HCT116 (cell line): Measurements from ENCODE around the gene CNTNAP2. TPM values are rescaled to one million over a fixed set of nuclear protein-coding genes. Genes with fewer than 3 reads are reported as not detected.

Experiments
- ATAC-seq: fragments of 200-7000 bp; cut with Tn5 transposase; 2 replicates; pipeline ENCODE4 v1.9.1; 2020; ENCODE audit warnings: mild to moderate bottlenecking, moderate library complexity
- BruUV-seq: library from RNA; stranded (reverse); fragments of 400-500 nt; replicated peaks from 2 replicates; lab custom pipeline; 2021; lab: Mats Ljungman, UMichigan
- CTCF ChIA-PET: fragments of 300-600 bp; sonication (Branson Sonifier 250); formaldehyde crosslinking; loops from one replicate; lab custom pipeline; 2021; ENCODE audit warnings: antibody characterized with exemption; lab: Charles Lee
- POLR2A ChIA-PET: fragments of 300-600, 350-600 bp; sonication (Branson Sonifier 250); formaldehyde crosslinking; loops from one replicate; lab custom pipeline; 2021; ENCODE audit warnings: antibody characterized with exemption; lab: Charles Lee
- RAD21 ChIA-PET, 2 experiments: fragments of 300-600 bp; sonication (Branson Sonifier 250); formaldehyde crosslinking; loops; one replicate each; lab custom pipeline; 2023; ENCODE audit warnings: low total read pairs in 2 of 2; ENCODE audit not compliant: uncharacterized antibody in 2 of 2, unreplicated experiment in 2 of 2, low non-redundant PET in 1 of 2; lab: Charles Lee
- DNase-seq: peaks from one replicate; pipeline ENCODE4 v3.0.0-alpha.2; 2010; ENCODE audit warnings: low read depth, low spot score
- H2AFZ ChIP-seq: fragments of 200-600 bp; shearing (Covaris generic), sonication (generic); 2 replicates; pipeline ENCODE4 v1.6.1; 2017; ENCODE audit warnings: low read depth, mixed run types, mixed read lengths, antibody characterized with exemption, low read length; ENCODE audit not compliant: poor library complexity, severe bottlenecking
- H3K27ac ChIP-seq: 2 replicates; pipeline ENCODE4 v1.5.1; 2012; ENCODE audit warnings: low read depth, low read length
- H3K27me3 ChIP-seq: fragments of 200-600 bp; sonication (generic); 2 replicates; pipeline ENCODE4 v1.6.1; 2016; ENCODE audit warnings: mixed run types, low read length, mixed read lengths; ENCODE audit not compliant: insufficient read depth
- H3K36me3 ChIP-seq, 2 experiments: fragments of 200-500 bp in 1 of 2; fragments of 200-600 bp in 1 of 2; sonication (Bioruptor generic) in 1 of 2; sonication (generic) in 1 of 2; 2 replicates each; pipeline versions ENCODE4 v1.5.1 to v1.6.1; 2014 to 2016; ENCODE audit warnings: low read length in 2 of 2, inconsistent platforms in 1 of 2, mixed read lengths in 1 of 2, mixed run types in 1 of 2; ENCODE audit not compliant: insufficient read depth in 2 of 2, control insufficient read depth in 1 of 2
- H3K4me1 ChIP-seq, 2 experiments: fragments of 200-600 bp in 1 of 2; sonication (generic) in 1 of 2; 2 replicates each; pipeline versions ENCODE4 v1.5.1 to v1.6.1; 2012 to 2017; ENCODE audit warnings: low read length in 2 of 2, inconsistent platforms in 1 of 2, mild to moderate bottlenecking in 1 of 2, mixed read lengths in 1 of 2, mixed run types in 1 of 2, moderate library complexity in 1 of 2; ENCODE audit not compliant: insufficient read depth in 2 of 2, control insufficient read depth in 1 of 2
- H3K4me2 ChIP-seq: fragments of 200-600 bp; sonication (generic); 2 replicates; pipeline ENCODE4 v1.6.1; 2017; ENCODE audit warnings: mixed run types, low read length, mixed read lengths
- H3K4me3 ChIP-seq, 2 experiments: fragments of 200-600 bp in 1 of 2; sonication (generic) in 1 of 2; replicated peaks in 1 of 2; 2 replicates each; pipeline ENCODE4 v1.5.1; 2011 to 2016; ENCODE audit warnings: low read length in 2 of 2, control low read depth in 1 of 2, low read depth in 1 of 2, mild to moderate bottlenecking in 1 of 2, mixed read lengths in 1 of 2, mixed run types in 1 of 2
- H3K79me2 ChIP-seq: fragments of 200-600 bp; sonication (generic); 2 replicates; pipeline ENCODE4 v1.6.1; 2017; ENCODE audit warnings: mild to moderate bottlenecking, mixed run types, low read length, moderate library complexity, mixed read lengths; ENCODE audit not compliant: insufficient read depth
- H3K9ac ChIP-seq: fragments of 200-600 bp; sonication (generic); 2 replicates; pipeline ENCODE4 v1.6.1; 2016; ENCODE audit warnings: low read length, mixed read lengths
- H3K9me2 ChIP-seq: fragments of 200-600 bp; sonication (generic), shearing (Covaris generic); 2 replicates; pipeline ENCODE4 v1.6.1; 2017; ENCODE audit warnings: mixed run types, mild to moderate bottlenecking, moderate library complexity; ENCODE audit not compliant: insufficient read depth
- H3K9me3 ChIP-seq, 2 experiments: fragments of 200-500 bp in 1 of 2; fragments of 200-600 bp in 1 of 2; sonication (Bioruptor generic) in 1 of 2; sonication (generic) in 1 of 2; 2 replicates each; pipeline ENCODE4 v1.6.1; 2014 to 2017; ENCODE audit warnings: low read length in 2 of 2, mixed read lengths in 2 of 2, inconsistent platforms in 1 of 2, low read depth in 1 of 2, mild to moderate bottlenecking in 1 of 2, mixed run types in 1 of 2, moderate library complexity in 1 of 2; ENCODE audit not compliant: control insufficient read depth in 1 of 2, insufficient read depth in 1 of 2
- H4K20me1 ChIP-seq: fragments of 200-600 bp; sonication (generic), shearing (Covaris generic); 2 replicates; pipeline ENCODE4 v1.6.1; 2017; ENCODE audit warnings: mixed run types, mild to moderate bottlenecking, moderate library complexity; ENCODE audit not compliant: insufficient read depth
- ATF3 ChIP-seq: IDR thresholded peaks from 2 replicates; pipeline ENCODE4 v1.6.1; 2012
- CBX3 ChIP-seq: IDR thresholded peaks from 2 replicates; pipeline ENCODE4 v1.6.1; 2012; ENCODE audit warnings: low read depth
- CEBPB ChIP-seq: IDR thresholded peaks from 2 replicates; pipeline ENCODE4 v1.6.1; 2012; ENCODE audit warnings: low read depth
- EGR1 ChIP-seq: IDR thresholded peaks from 2 replicates; pipeline ENCODE4 v1.6.1; 2012; ENCODE audit warnings: low read depth
- EZH2phosphoT487 ChIP-seq: fragments of 200-600 bp; IDR thresholded peaks from 2 replicates; pipeline ENCODE4 v1.6.1; 2018; ENCODE audit warnings: antibody characterized with exemption, borderline replicate concordance
- FOSL1 ChIP-seq: IDR thresholded peaks from 2 replicates; pipeline ENCODE4 v1.6.1; 2012; ENCODE audit warnings: low read depth
- MAX ChIP-seq: IDR thresholded peaks from 2 replicates; pipeline ENCODE4 v1.6.1; 2012
- POLR2A ChIP-seq: IDR thresholded peaks from 2 replicates; pipeline ENCODE4 v1.7.0; 2011; ENCODE audit warnings: borderline replicate concordance; ENCODE audit not compliant: insufficient read depth, insufficient read length; ENCODE audit errors: extremely low read depth
- POLR2AphosphoS5 ChIP-seq: IDR thresholded peaks from 2 replicates; pipeline ENCODE4 v1.6.1; 2011; ENCODE audit warnings: mild to moderate bottlenecking, low read depth, low read length, moderate library complexity
- RAD21 ChIP-seq: IDR thresholded peaks from 2 replicates; pipeline ENCODE4 v1.6.1; 2012; ENCODE audit warnings: low read depth, mild to moderate bottlenecking
- REST ChIP-seq: IDR thresholded peaks from 2 replicates; pipeline ENCODE4 v1.6.1; 2012; ENCODE audit warnings: low read depth
- SRF ChIP-seq: IDR thresholded peaks from 2 replicates; pipeline ENCODE4 v1.6.1; 2012; ENCODE audit warnings: low read depth
- ZBTB33 ChIP-seq: IDR thresholded peaks from 2 replicates; pipeline ENCODE4 v1.6.1; 2011; ENCODE audit warnings: mild to moderate bottlenecking, low read length, moderate library complexity; ENCODE audit not compliant: insufficient replicate concordance; ENCODE audit errors: extremely low read depth
- ZNF274 ChIP-seq: fragments of 200-500 bp; sonication (Bioruptor generic); IDR thresholded peaks from 2 replicates; pipeline ENCODE4 v1.6.1; 2014; ENCODE audit warnings: mild to moderate bottlenecking, low read depth, low read length, inconsistent platforms
- intact Hi-C: fragments of 100-400 bp; cut with micrococcal nuclease; formaldehyde crosslinking; loops from 2 replicates; pipeline ENCODE4 v1.10.0; 2022
- total RNA-seq: library from RNA; stranded (reverse); gene quantifications from one replicate; pipeline ENCODE4 v1.2.1, GENCODE V29; 2021; ENCODE audit not compliant: unreplicated experiment

Gene CNTNAP2
- total RNA-seq, 1 experiment from 2014 or later = 0.37 TPM

GRCh38 chr7:146355216-146355615 is 238.6 kb downstream of the CNTNAP2 start:
- POLR2A ChIA-PET = no interaction called here
- Histone ChIP-seq H3K9me3 (peaks cover 4 to 15% of the 10 kb centered on the region in 2 experiments; a peak in 2 of 4 replicates), H3K4me1 (no peaks in the 10 kb centered on the region), H3K9ac (no peak overlapping the region), H3K4me2 (no peak overlapping the region), H3K27me3 (no peaks in the 10 kb centered on the region), H3K9me2 (no peaks in the 10 kb centered on the region), H3K36me3 (no peaks in the 10 kb centered on the region), H2AFZ (no peak overlapping the region), H3K27ac (no peak overlapping the region), H4K20me1 (no peaks in the 10 kb centered on the region), H3K4me3 (no peak overlapping the region), H3K79me2 (no peaks in the 10 kb centered on the region)
- no peak for ATAC-seq
- no peak for DNase-seq
- CTCF ChIA-PET = interaction anchor here (0.6 kb wide), 1 partner anchor 8 kb away, joined by 3 read pairs; no protein-coding TSS in a partner anchor
- RAD21 ChIA-PET = no interaction called here
- TF ChIP-seq CEBPB (no peak), POLR2AphosphoS5 (no peak), RAD21 (no peak), CBX3 (no peak), POLR2A (no peak), MAX (no peak), FOSL1 (no peak)
- BruUV-seq = no TSS peak
- intact Hi-C loops = no loop called here

- Histone ChIP-seq H3K4me1 (no peaks in the 10 kb centered on the region), H3K79me2 (no peaks in the 10 kb centered on the region), H3K4me2 (no peak overlapping the region), H3K9me2 (no peaks in the 10 kb centered on the region), H3K27me3 (no peaks in the 10 kb centered on the region), H2AFZ (no peak overlapping the region), H4K20me1 (no peaks in the 10 kb centered on the region), H3K27ac (no peak overlapping the region), H3K9me3 (peaks cover 0 to 18% of the 10 kb centered on the region in 2 experiments; a peak in 2 of 4 replicates), H3K36me3 (no peaks in the 10 kb centered on the region), H3K4me3 (no peak overlapping the region), H3K9ac (no peak overlapping the region)
- ChIA-PET POLR2A (no interaction called here), RAD21 (no interaction called here), CTCF (no interaction called here)
- intact Hi-C loops = no loop called here
- TF ChIP-seq ZNF274 = no peak
- no peak for TF ChIP-seq MAX
- no peak for TF ChIP-seq SRF
- TF ChIP-seq REST = no peak
- no peak for TF ChIP-seq ATF3
- TF ChIP-seq ZBTB33 = no peak
- TF ChIP-seq RAD21 = no peak
- TF ChIP-seq EZH2phosphoT487 = no peak
- no peak for TF ChIP-seq EGR1
- TF ChIP-seq FOSL1 = no peak
- no TSS peak for BruUV-seq
- ATAC-seq (no peak), DNase-seq (no peak)
These were observed 242.6 kb downstream of the CNTNAP2 start for GRCh38 chr7:146359176-146359575.
